ENCODE data around the gene DIS3L2.
A peak's percentile ranks its signal among the peaks of the same experiment; 100 is the strongest.

DIS3L2 gene

DNA sequence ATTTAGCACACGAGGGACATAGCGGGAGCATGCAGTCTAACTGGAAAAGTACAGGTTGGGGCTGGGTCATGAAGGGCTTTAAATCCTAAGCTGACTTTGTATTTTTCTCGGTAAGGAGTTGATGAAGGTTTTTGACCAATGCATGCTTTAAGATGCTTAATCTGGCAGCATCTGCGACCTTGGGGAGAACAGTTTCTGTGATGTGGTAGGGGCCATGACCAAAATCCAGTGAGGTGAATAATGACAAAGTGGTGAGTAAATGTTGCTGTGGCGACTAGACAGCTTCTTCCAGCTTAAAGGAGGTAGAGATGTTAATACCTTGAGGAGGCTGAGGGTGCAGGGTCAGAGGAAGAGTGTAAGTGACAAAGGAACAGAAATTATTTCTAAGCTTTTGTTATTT, 242.4 kb downstream of the DIS3L2 start:
- H3K27me3 Mint-ChIP-seq = no peaks in the 10 kb centered on the region
- no peak overlapping the region for H3K27ac Mint-ChIP-seq
- no peak overlapping the region for H3K4me3 Mint-ChIP-seq
- H3K36me3 Mint-ChIP-seq = peaks cover 18% of the 10 kb centered on the region
- H3K4me1 Mint-ChIP-seq (ENCODE audit: low read depth) = no peaks in the 10 kb centered on the region
- no peaks in the 10 kb centered on the region for H3K9me3 Mint-ChIP-seq (ENCODE audit: low read depth)

DNA sequence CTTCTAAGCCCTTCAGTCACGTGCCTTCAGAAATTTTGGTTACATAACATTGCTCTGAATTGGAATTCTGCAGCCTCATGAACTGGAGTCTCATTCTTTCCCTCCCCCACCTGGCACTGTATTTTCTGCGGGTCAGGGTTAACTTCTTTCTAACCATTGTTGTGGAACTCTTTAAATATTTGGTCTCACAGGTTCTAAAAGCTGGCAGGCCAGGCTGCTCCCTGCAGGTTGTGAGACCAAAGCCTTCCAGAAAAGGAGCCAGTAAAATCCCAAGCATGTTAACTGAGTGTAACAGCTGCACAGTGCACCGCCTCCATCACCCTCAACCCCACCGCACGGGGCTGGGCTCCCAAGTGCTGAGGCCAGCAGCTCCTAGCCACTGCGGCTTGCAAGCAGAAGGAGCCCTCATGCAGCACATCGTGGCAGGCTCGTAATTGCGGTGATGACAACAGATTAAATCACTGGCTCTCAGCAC, 243.0 kb downstream of the DIS3L2 start:
- no peak overlapping the region for H3K4me3 Mint-ChIP-seq
- H3K4me1 Mint-ChIP-seq (ENCODE audit: low read depth) = no peaks in the 10 kb centered on the region
- peaks cover 20% of the 10 kb centered on the region for H3K36me3 Mint-ChIP-seq
- H3K9me3 Mint-ChIP-seq (ENCODE audit: low read depth) = no peaks in the 10 kb centered on the region
- H3K27ac Mint-ChIP-seq = no peak overlapping the region
- H3K27me3 Mint-ChIP-seq = no peaks in the 10 kb centered on the region

DNA sequence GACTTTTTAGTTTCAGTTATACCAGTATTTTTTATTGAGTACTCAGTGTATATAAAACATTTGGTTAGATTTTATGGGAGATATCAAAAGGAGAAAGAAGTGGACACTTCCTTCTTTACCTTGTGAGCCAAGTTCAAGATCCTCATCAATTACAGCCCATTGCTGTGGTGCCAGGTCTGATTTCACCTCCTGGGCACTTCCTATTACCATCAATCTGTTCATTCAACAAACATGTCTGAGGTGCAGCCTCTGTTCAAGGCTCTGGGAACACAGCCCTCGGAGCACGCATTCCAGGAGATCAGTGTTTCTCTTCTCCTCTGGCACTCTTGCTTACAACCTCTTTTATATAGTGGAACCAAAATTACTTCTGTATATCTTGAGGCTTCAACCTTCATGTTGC, 245.7 kb downstream of the DIS3L2 start:
- H3K4me3 Mint-ChIP-seq = no peak overlapping the region
- no peaks in the 10 kb centered on the region for H3K27me3 Mint-ChIP-seq
- peaks cover 22% of the 10 kb centered on the region for H3K36me3 Mint-ChIP-seq
- no peaks in the 10 kb centered on the region for H3K4me1 Mint-ChIP-seq (ENCODE audit: low read depth)
- H3K27ac Mint-ChIP-seq = no peak overlapping the region
- H3K9me3 Mint-ChIP-seq (ENCODE audit: low read depth) = no peaks in the 10 kb centered on the region

DNA sequence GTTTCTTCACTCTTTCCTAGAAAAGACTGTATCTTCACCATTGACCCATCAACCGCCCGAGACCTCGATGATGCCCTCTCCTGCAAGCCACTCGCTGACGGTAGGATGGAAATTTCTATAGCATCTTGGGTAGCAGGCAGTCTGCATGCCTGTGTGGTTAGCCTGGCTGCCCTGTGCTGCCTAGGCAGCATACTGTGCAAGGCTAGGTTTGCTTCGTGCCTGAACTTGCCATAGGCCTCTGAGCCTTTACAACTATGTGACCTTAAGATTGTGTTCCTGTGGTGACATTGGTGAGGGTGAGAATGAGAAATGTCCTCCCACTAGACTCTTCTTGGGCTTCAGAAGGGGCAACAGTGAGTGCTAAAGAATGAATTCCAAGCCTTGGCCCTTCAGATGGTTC, 248.8 kb downstream of the DIS3L2 start:
- Mint-ChIP-seq H3K4me3 (no peak overlapping the region), H3K27ac (no peak overlapping the region), H3K36me3 (peaks cover 25% of the 10 kb centered on the region), H3K4me1 (ENCODE audit: low read depth) (no peaks in the 10 kb centered on the region), H3K27me3 (no peaks in the 10 kb centered on the region), H3K9me3 (ENCODE audit: low read depth) (no peaks in the 10 kb centered on the region)

DNA sequence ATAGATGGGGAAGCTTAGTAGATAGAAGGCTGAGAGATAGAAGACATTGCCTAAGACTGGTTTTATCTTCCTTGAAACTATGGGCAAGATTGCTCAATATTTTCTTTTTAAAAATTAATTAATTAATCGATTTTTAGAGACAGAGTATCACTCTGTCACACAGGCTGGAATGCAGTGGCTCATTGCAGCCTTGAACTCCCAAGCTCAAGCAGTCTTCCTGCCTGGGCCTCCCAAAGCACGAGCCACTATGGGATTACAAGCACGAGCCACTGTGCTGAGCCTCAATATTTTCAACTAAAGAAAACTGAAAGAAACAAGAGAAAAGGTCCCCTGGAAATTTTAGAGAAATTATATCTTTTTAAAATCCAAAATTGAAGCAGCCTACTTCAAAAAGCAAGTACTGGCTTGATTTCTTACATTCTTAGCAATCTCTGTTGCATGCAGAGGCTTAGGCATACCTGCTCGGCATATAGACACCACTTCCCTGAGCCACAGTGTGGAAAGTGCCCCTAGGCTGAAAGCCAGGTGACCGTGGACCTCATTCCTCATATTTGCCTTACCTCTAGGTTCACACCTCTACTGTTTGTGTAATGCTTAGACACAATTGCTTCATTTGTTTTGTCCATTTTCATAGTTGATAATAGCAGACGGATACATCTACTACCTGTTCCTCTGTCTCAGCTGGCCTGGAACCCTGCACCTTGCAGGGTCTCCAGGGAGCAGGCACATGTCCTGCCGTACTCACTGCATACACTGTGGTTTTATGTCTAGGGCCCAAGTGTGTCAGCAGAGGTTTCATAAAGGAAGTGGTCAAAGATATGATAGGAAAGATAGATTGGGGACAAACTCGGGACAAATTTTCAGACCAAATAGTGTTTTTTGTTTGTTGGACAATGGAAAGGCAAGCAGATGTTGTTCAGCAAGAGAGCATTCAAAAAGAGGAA, 250.5 kb downstream of the DIS3L2 start:
- no peak overlapping the region for H3K27ac Mint-ChIP-seq
- no peaks in the 10 kb centered on the region for H3K9me3 Mint-ChIP-seq (ENCODE audit: low read depth)
- H3K4me1 Mint-ChIP-seq (ENCODE audit: low read depth) = peaks cover 2% of the 10 kb centered on the region
- no peak overlapping the region for H3K4me3 Mint-ChIP-seq
- H3K27me3 Mint-ChIP-seq = no peaks in the 10 kb centered on the region
- peaks cover 26% of the 10 kb centered on the region for H3K36me3 Mint-ChIP-seq

DNA sequence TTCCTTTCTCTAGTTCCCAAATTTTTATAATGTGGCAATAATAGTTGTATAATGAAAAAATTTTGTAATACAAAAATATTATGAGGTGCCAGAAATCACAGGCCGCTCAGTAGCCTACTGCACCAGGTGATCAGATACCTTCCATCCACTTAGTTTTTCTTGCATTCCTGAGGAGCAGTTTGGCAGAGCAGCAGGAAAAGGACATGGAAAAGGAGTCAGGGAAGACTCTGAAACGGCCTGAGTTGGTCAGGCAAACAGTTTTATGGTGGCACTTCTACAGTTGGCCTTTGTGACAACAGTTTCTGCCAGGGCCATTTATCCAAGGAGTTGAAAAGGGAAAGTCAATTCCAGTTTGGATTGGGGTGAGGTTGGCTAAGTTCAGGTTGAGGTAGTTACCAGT, 251.7 kb downstream of the DIS3L2 start:
- H3K9me3 Mint-ChIP-seq (ENCODE audit: low read depth) = no peaks in the 10 kb centered on the region
- peaks cover 24% of the 10 kb centered on the region for H3K36me3 Mint-ChIP-seq
- no peak overlapping the region for H3K4me3 Mint-ChIP-seq
- H3K4me1 Mint-ChIP-seq (ENCODE audit: low read depth) = peaks cover 9% of the 10 kb centered on the region
- no peak overlapping the region for H3K27ac Mint-ChIP-seq
- no peaks in the 10 kb centered on the region for H3K27me3 Mint-ChIP-seq

DNA sequence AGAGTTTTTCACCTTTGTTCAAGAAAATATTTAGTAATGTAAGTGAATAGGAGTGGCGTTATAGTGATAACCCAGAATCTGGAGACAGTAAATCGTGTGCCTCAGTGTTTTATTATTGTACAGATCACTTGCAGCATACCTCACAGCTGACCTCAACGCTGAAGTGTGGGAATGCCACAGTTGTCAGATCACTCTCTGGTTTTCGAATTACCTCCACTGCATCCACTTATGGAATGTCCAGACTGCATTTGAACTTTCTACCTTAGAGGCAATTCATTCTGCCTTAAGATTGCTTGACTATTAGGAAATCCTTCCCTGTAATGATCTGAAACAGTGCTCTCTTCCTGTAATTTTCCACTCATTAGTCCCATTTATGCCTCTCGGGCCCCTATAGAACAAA, 252.5 kb downstream of the DIS3L2 start:
- no peak overlapping the region for H3K4me3 Mint-ChIP-seq
- no peak overlapping the region for H3K27ac Mint-ChIP-seq
- H3K27me3 Mint-ChIP-seq = no peaks in the 10 kb centered on the region
- H3K36me3 Mint-ChIP-seq = peaks cover 23% of the 10 kb centered on the region
- peaks cover 18% of the 10 kb centered on the region for H3K4me1 Mint-ChIP-seq (ENCODE audit: low read depth)
- H3K9me3 Mint-ChIP-seq (ENCODE audit: low read depth) = no peaks in the 10 kb centered on the region

DNA sequence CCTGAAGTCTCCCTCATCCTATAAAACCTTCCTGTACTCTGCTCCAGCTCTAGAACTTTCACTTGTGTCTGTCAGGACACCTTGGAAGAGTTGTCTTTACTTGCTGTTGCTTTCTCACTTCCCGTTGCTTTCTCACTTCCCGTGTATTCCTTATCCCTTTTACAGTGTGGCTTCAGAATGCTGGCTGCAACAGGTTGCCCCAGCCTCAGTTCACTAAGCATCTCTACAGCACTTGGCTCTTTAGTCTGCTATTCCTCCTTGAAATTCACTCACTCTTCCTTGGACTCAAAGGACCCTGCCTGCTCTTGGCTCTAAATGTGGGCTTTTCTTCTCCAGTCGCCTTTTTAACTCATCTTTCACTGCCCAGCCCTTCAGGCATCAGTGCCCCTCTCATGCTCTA, 254.5 kb downstream of the DIS3L2 start:
- H3K27me3 Mint-ChIP-seq = no peaks in the 10 kb centered on the region
- no peak overlapping the region for H3K27ac Mint-ChIP-seq
- H3K9me3 Mint-ChIP-seq (ENCODE audit: low read depth) = no peaks in the 10 kb centered on the region
- H3K4me3 Mint-ChIP-seq = no peak overlapping the region
- H3K4me1 Mint-ChIP-seq (ENCODE audit: low read depth) = peaks cover 26% of the 10 kb centered on the region
- H3K36me3 Mint-ChIP-seq = peaks cover 11% of the 10 kb centered on the region

DNA sequence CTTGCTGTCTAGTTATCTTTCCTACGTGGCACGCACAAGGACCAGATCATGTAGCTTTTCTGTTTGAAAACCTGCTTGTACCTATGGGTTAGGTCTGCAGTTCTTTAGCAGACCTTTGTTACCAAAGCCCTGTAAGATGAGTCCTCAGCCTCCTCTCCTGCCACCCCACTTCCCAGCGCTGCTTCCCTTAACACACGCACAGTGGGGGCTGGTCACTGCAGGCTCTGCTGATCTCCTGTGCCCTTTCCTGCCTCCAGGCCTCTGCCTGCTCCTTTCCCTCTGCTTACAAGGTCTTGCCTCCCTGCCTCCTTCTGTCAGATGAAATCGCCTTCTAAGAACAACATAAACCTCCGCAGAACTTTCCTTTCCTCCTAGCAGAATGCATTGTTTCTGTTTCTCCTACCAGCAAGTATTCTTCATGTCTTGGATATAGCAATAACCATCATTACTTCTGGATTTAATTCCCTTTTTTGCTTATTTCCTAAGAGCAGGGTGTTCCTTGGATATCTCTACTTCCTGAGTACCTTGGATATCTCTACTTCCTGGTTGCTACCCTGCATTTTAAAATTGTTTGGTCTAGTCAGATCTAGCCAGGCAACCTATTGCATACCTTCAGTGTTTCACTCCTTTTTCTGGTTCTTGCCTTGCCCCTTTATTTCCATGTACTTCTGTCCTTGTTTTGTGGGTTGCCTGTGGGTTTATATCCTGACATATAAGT, 257.4 kb downstream of the DIS3L2 start:
- no peaks in the 10 kb centered on the region for H3K27me3 Mint-ChIP-seq
- H3K27ac Mint-ChIP-seq = peak overlapping the region; percentile 7

DNA sequence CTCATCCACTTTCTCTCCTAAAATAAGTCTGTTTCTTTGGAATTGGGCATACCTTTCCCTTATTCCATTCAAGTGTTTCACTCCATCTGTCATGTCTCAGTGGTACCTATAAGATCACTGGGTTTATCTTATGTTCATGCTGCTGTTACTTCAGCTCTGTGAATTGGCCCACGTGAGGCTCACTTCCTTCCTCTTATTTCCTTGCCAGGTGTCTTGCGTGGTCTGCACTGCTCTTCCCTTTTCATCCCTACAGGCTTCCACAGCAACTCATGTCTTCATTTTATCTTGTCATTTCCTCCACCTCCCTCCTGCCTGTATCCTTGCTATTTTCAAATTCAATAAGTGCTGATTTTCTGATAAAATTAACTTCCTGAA, 258.0 kb downstream of the DIS3L2 start:
- H3K4me3 Mint-ChIP-seq = no peak overlapping the region
- H3K27me3 Mint-ChIP-seq = no peaks in the 10 kb centered on the region
- peak overlapping the region; percentile 7 for H3K27ac Mint-ChIP-seq
- H3K36me3 Mint-ChIP-seq = peaks cover 10% of the 10 kb centered on the region
- no peaks in the 10 kb centered on the region for H3K9me3 Mint-ChIP-seq (ENCODE audit: low read depth)
- peaks cover 26% of the 10 kb centered on the region for H3K4me1 Mint-ChIP-seq (ENCODE audit: low read depth)

More for the DNA sequence above, 257.4 kb downstream of the DIS3L2 start:
- no peak overlapping the region for H3K4me3 Mint-ChIP-seq
- H3K9me3 Mint-ChIP-seq (ENCODE audit: low read depth) = no peaks in the 10 kb centered on the region
- peaks cover 26% of the 10 kb centered on the region for H3K4me1 Mint-ChIP-seq (ENCODE audit: low read depth)
- peaks cover 10% of the 10 kb centered on the region for H3K36me3 Mint-ChIP-seq

DNA sequence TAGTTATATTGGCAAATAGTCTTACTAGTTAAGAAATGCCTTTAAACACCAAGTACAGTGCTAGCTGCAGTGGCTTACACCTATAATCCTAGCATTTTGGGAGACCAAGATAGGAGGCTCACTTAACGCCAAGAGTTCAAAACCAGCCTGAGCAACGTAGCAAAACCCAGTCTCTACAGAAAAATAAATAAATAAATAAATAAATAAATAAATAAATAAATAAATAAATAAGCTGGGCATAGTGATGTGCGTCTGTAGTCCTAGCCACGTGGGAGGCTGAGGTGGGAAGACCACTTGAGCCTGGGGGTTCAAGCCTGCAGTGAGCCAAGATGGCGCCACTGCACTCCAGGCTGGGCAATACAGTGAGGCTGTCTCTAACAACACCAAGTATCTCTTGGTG, 258.4 kb downstream of the DIS3L2 start:
- H3K4me1 Mint-ChIP-seq (ENCODE audit: low read depth) = peaks cover 26% of the 10 kb centered on the region
- no peaks in the 10 kb centered on the region for H3K9me3 Mint-ChIP-seq (ENCODE audit: low read depth)
- H3K27ac Mint-ChIP-seq = no peak overlapping the region
- H3K4me3 Mint-ChIP-seq = no peak overlapping the region
- H3K27me3 Mint-ChIP-seq = no peaks in the 10 kb centered on the region
- peaks cover 10% of the 10 kb centered on the region for H3K36me3 Mint-ChIP-seq

DNA sequence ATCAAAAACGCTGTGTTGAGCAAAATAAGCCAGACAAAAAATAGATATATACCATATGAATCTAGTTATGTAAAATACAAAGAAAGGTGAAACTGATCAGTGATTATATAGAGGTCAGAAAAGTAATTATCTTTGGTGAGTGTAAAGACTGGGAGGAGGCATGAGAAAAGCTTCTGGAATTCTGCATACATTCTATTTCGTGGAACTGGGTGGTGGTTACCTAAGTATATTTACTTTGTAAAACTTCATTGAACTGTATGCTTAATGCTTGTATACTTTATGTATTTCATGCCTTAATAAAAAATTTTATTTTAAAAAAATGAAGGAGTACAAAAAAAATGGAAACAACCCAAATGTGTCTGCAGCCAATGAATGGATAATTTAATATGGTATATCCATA, 263.9 kb downstream of the DIS3L2 start:
- Mint-ChIP-seq H3K27me3 (no peaks in the 10 kb centered on the region), H3K4me1 (ENCODE audit: low read depth) (no peaks in the 10 kb centered on the region), H3K36me3 (peaks cover 7% of the 10 kb centered on the region), H3K27ac (no peak overlapping the region), H3K9me3 (ENCODE audit: low read depth) (no peaks in the 10 kb centered on the region), H3K4me3 (no peak overlapping the region)

DNA sequence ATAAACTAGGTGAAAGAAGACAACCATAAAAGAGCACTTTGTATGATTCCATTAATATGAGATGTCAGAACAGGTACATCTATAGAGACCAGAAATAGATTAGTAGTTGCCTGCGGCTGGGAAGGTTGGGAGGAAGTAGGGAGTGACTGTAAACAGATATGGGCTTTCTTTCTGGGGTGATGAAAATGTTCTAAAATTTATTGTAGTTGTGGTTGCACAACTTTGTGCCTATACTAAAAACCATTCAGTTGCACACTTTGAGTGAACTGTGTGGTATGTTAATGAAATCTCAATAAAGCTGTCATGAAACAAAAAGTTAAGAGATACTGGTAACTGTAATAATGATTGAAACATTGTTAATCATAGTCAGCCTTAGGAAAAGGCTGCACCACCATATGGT, 264.4 kb downstream of the DIS3L2 start:
- Mint-ChIP-seq H3K4me3 (no peak overlapping the region), H3K36me3 (peaks cover 7% of the 10 kb centered on the region), H3K27me3 (no peaks in the 10 kb centered on the region), H3K4me1 (ENCODE audit: low read depth) (no peaks in the 10 kb centered on the region), H3K27ac (no peak overlapping the region), H3K9me3 (ENCODE audit: low read depth) (no peaks in the 10 kb centered on the region)

DNA sequence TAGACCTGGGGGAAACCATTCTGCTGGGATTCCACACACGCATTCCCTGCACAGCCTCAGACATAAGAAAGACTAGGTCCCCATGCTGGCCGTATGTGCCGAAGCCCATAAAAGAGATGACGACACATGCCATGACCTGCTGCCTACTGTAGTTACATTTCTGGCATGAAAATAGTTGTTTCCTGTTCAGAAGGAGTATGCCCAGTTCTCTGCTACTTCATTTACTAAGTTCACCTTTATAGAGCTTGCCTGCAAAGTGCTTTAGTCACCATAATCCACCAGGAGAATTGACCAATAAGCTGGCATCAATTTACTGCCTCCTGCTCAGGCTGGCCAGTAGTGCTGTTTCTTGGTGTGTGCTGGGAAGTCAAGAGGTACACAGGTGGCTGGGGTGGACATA, 266.8 kb downstream of the DIS3L2 start:
- no peaks in the 10 kb centered on the region for H3K9me3 Mint-ChIP-seq (ENCODE audit: low read depth)

More for the DNA sequence above, 266.8 kb downstream of the DIS3L2 start:
- Mint-ChIP-seq H3K4me1 (ENCODE audit: low read depth) (peaks cover 8% of the 10 kb centered on the region), H3K27ac (no peak overlapping the region), H3K36me3 (peaks cover 5% of the 10 kb centered on the region), H3K4me3 (no peak overlapping the region), H3K27me3 (no peaks in the 10 kb centered on the region)
